Measurements from ENCODE around the gene TMEM132C.

Gene TMEM132C

GRCh38 chr12:128637642-128638606 lies 371.0 kb downstream of the TMEM132C start:
- no peaks in the 10 kb centered on the region for H3K27me3 ChIP-seq (ENCODE audit: control insufficient read depth in 2 of 2, insufficient read depth in 2 of 2, low read length in 2 of 2)
- H3K36me3 ChIP-seq (ENCODE audit: control insufficient read depth in 2 of 2, insufficient read depth in 2 of 2, low read length in 2 of 2), result no peaks in the 10 kb centered on the region
- no peak overlapping the region for H3K27ac ChIP-seq (ENCODE audit: low read depth in 2 of 2, low read length in 2 of 2)
- H3K4me1 ChIP-seq (ENCODE audit: control insufficient read depth in 2 of 2, insufficient read depth in 2 of 2, low read length in 2 of 2), result no peaks in the 10 kb centered on the region
- peaks cover 0 to 2% of the 10 kb centered on the region in 2 donors for H3K9me3 ChIP-seq (ENCODE audit: control insufficient read depth in 2 of 2, low read length in 2 of 2)
- no peak overlapping the region for H3K4me3 ChIP-seq (ENCODE audit: low read length in 2 of 2)
- no peak overlapping the region for H3K9ac ChIP-seq (ENCODE audit: low read depth in 1 of 2, low read length in 2 of 2)

GRCh38 chr12:128639089-128639488 lies 372.1 kb downstream of the TMEM132C start:
- H3K9me3 ChIP-seq (ENCODE audit: control insufficient read depth in 2 of 2, low read length in 2 of 2), result no peaks in the 10 kb centered on the region
- no peaks in the 10 kb centered on the region for H3K27me3 ChIP-seq (ENCODE audit: control insufficient read depth in 2 of 2, insufficient read depth in 2 of 2, low read length in 2 of 2)

GRCh38 chr12:128643155-128643554 lies 376.2 kb downstream of the TMEM132C start:
- no peak overlapping the region for H3K9ac ChIP-seq (ENCODE audit: low read depth in 1 of 2, low read length in 2 of 2)
- no peaks in the 10 kb centered on the region for H3K4me1 ChIP-seq (ENCODE audit: control insufficient read depth in 2 of 2, insufficient read depth in 2 of 2, low read length in 2 of 2)
- no peak overlapping the region for H3K4me3 ChIP-seq (ENCODE audit: low read length in 2 of 2)
- H3K27ac ChIP-seq (ENCODE audit: low read depth in 2 of 2, low read length in 2 of 2), result no peak overlapping the region
- H3K9me3 ChIP-seq (ENCODE audit: control insufficient read depth in 2 of 2, low read length in 2 of 2), result no peaks in the 10 kb centered on the region
- no peaks in the 10 kb centered on the region for H3K27me3 ChIP-seq (ENCODE audit: control insufficient read depth in 2 of 2, insufficient read depth in 2 of 2, low read length in 2 of 2)
- H3K36me3 ChIP-seq (ENCODE audit: control insufficient read depth in 2 of 2, insufficient read depth in 2 of 2, low read length in 2 of 2), result no peaks in the 10 kb centered on the region

More at GRCh38 chr12:128639089-128639488, 372.1 kb downstream of the TMEM132C start:
- Histone ChIP-seq H3K36me3 (ENCODE audit: control insufficient read depth in 2 of 2, insufficient read depth in 2 of 2, low read length in 2 of 2) (no peaks in the 10 kb centered on the region), H3K4me3 (ENCODE audit: low read length in 2 of 2) (no peak overlapping the region), H3K4me1 (ENCODE audit: control insufficient read depth in 2 of 2, insufficient read depth in 2 of 2, low read length in 2 of 2) (no peaks in the 10 kb centered on the region), H3K9ac (ENCODE audit: low read depth in 1 of 2, low read length in 2 of 2) (no peak overlapping the region), H3K27ac (ENCODE audit: low read depth in 2 of 2, low read length in 2 of 2) (no peak overlapping the region)

- Histone ChIP-seq H3K36me3 (ENCODE audit: control insufficient read depth in 2 of 2, insufficient read depth in 2 of 2, low read length in 2 of 2) (no peaks in the 10 kb centered on the region), H3K4me3 (ENCODE audit: low read length in 2 of 2) (no peak overlapping the region), H3K4me1 (ENCODE audit: control insufficient read depth in 2 of 2, insufficient read depth in 2 of 2, low read length in 2 of 2) (no peaks in the 10 kb centered on the region), H3K27me3 (ENCODE audit: control insufficient read depth in 2 of 2, insufficient read depth in 2 of 2, low read length in 2 of 2) (no peaks in the 10 kb centered on the region), H3K9me3 (ENCODE audit: control insufficient read depth in 2 of 2, low read length in 2 of 2) (no peaks in the 10 kb centered on the region), H3K9ac (ENCODE audit: low read depth in 1 of 2, low read length in 2 of 2) (no peak overlapping the region), H3K27ac (ENCODE audit: low read depth in 2 of 2, low read length in 2 of 2) (no peak overlapping the region)
These were observed 377.8 kb downstream of the TMEM132C start for GRCh38 chr12:128644664-128645296.

- Histone ChIP-seq H3K9ac (ENCODE audit: low read depth in 1 of 2, low read length in 2 of 2) (no peak overlapping the region), H3K36me3 (ENCODE audit: control insufficient read depth in 2 of 2, insufficient read depth in 2 of 2, low read length in 2 of 2) (no peaks in the 10 kb centered on the region), H3K4me1 (ENCODE audit: control insufficient read depth in 2 of 2, insufficient read depth in 2 of 2, low read length in 2 of 2) (no peaks in the 10 kb centered on the region), H3K27me3 (ENCODE audit: control insufficient read depth in 2 of 2, insufficient read depth in 2 of 2, low read length in 2 of 2) (no peaks in the 10 kb centered on the region), H3K9me3 (ENCODE audit: control insufficient read depth in 2 of 2, low read length in 2 of 2) (no peaks in the 10 kb centered on the region), H3K4me3 (ENCODE audit: low read length in 2 of 2) (no peak overlapping the region), H3K27ac (ENCODE audit: low read depth in 2 of 2, low read length in 2 of 2) (no peak overlapping the region)
These were observed 382.9 kb downstream of the TMEM132C start for GRCh38 chr12:128649902-128650301.

- Histone ChIP-seq H3K36me3 (ENCODE audit: control insufficient read depth in 2 of 2, insufficient read depth in 2 of 2, low read length in 2 of 2) (no peaks in the 10 kb centered on the region), H3K4me3 (ENCODE audit: low read length in 2 of 2) (no peak overlapping the region), H3K9me3 (ENCODE audit: control insufficient read depth in 2 of 2, low read length in 2 of 2) (no peaks in the 10 kb centered on the region), H3K27ac (ENCODE audit: low read depth in 2 of 2, low read length in 2 of 2) (no peak overlapping the region), H3K27me3 (ENCODE audit: control insufficient read depth in 2 of 2, insufficient read depth in 2 of 2, low read length in 2 of 2) (no peaks in the 10 kb centered on the region), H3K4me1 (ENCODE audit: control insufficient read depth in 2 of 2, insufficient read depth in 2 of 2, low read length in 2 of 2) (no peaks in the 10 kb centered on the region), H3K9ac (ENCODE audit: low read depth in 1 of 2, low read length in 2 of 2) (no peak overlapping the region)
These were observed 385.3 kb downstream of the TMEM132C start for GRCh38 chr12:128652136-128652751.

- Histone ChIP-seq H3K4me1 (ENCODE audit: control insufficient read depth in 2 of 2, insufficient read depth in 2 of 2, low read length in 2 of 2) (no peaks in the 10 kb centered on the region), H3K27ac (ENCODE audit: low read depth in 2 of 2, low read length in 2 of 2) (no peak overlapping the region), H3K27me3 (ENCODE audit: control insufficient read depth in 2 of 2, insufficient read depth in 2 of 2, low read length in 2 of 2) (no peaks in the 10 kb centered on the region), H3K9ac (ENCODE audit: low read depth in 1 of 2, low read length in 2 of 2) (no peak overlapping the region), H3K36me3 (ENCODE audit: control insufficient read depth in 2 of 2, insufficient read depth in 2 of 2, low read length in 2 of 2) (no peaks in the 10 kb centered on the region), H3K4me3 (ENCODE audit: low read length in 2 of 2) (no peak overlapping the region), H3K9me3 (ENCODE audit: control insufficient read depth in 2 of 2, low read length in 2 of 2) (no peaks in the 10 kb centered on the region)
These were observed 387.5 kb downstream of the TMEM132C start for GRCh38 chr12:128654468-128654867.

- Histone ChIP-seq H3K27me3 (ENCODE audit: control insufficient read depth in 2 of 2, insufficient read depth in 2 of 2, low read length in 2 of 2) (no peaks in the 10 kb centered on the region), H3K9me3 (ENCODE audit: control insufficient read depth in 2 of 2, low read length in 2 of 2) (no peaks in the 10 kb centered on the region), H3K27ac (ENCODE audit: low read depth in 2 of 2, low read length in 2 of 2) (no peak overlapping the region), H3K4me1 (ENCODE audit: control insufficient read depth in 2 of 2, insufficient read depth in 2 of 2, low read length in 2 of 2) (no peaks in the 10 kb centered on the region), H3K36me3 (ENCODE audit: control insufficient read depth in 2 of 2, insufficient read depth in 2 of 2, low read length in 2 of 2) (no peaks in the 10 kb centered on the region), H3K4me3 (ENCODE audit: low read length in 2 of 2) (no peak overlapping the region), H3K9ac (ENCODE audit: low read depth in 1 of 2, low read length in 2 of 2) (no peak overlapping the region)
These were observed 390.4 kb downstream of the TMEM132C start for GRCh38 chr12:128657378-128657777.

GRCh38 chr12:128660532-128661225 lies 393.7 kb downstream of the TMEM132C start:
- no peak overlapping the region for H3K4me3 ChIP-seq (ENCODE audit: low read length in 2 of 2)
- H3K9me3 ChIP-seq (ENCODE audit: control insufficient read depth in 2 of 2, low read length in 2 of 2), result peaks cover 2% of the 10 kb centered on the region in 2 donors
- H3K9ac ChIP-seq (ENCODE audit: low read depth in 1 of 2, low read length in 2 of 2), result no peak overlapping the region
- no peak overlapping the region for H3K27ac ChIP-seq (ENCODE audit: low read depth in 2 of 2, low read length in 2 of 2)
- no peaks in the 10 kb centered on the region for H3K27me3 ChIP-seq (ENCODE audit: control insufficient read depth in 2 of 2, insufficient read depth in 2 of 2, low read length in 2 of 2)
- no peaks in the 10 kb centered on the region for H3K4me1 ChIP-seq (ENCODE audit: control insufficient read depth in 2 of 2, insufficient read depth in 2 of 2, low read length in 2 of 2)
- no peaks in the 10 kb centered on the region for H3K36me3 ChIP-seq (ENCODE audit: control insufficient read depth in 2 of 2, insufficient read depth in 2 of 2, low read length in 2 of 2)

Measured in mucosa of rectum (tissue), 2 donors.